ENCODE measurements around the gene KLF15.
A peak's percentile ranks its signal among the peaks of the same experiment; 100 is the strongest.

KLF15 gene

DNA sequence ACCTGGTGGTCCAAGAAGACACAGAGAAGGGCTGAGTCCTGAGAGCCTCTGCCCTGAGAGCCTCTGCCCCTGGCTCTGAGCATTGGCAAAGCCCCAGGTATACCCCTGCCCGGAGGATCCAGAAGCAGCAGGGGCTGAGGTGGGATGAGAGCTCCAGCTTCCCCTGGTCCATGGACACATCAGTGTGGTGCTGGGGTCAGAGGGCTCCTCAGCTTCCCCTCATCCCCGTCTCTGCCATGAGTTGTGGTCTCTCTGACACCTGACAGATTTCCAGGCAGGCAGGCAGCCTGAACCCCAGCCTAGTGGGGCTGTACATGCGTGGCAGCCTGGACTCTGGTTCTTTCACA is 3.5 kb upstream of the KLF15 start:
- no peak for DNase-seq (ENCODE audit: low read depth, low spot score)

DNA sequence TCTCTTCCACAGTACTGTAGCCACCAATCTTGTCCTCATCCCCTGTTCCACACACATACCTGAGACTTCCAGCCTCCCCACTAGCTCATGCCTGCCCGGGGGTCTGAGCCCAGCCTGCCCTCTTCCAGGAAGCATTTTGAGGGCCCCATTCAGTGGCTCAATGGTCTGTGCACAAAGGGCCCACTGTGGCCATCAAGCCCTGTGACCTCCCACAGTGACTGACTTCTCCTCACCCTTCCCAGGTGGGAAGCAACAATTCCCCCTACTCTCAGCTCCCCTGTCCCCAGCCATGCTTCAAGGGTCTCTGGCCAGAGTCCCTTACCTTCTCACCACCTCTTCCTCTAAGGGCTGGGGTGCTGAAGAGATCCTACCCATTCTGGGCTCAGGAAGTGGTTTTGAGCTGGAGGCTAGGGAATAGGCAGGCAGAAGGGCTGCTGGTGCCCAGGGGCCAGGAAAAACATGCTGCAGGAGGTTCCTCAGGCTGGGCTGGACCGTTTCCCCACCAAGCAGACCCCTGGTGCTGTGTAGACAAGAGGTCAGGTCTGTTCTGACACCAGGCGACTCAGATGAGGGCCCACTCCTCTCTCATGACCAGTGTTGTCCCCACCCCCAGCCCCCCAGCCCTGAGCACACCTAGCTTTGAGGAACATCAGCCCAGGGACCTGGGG is 3.0 kb upstream of the KLF15 start:
- no peak for DNase-seq (ENCODE audit: low read depth, low spot score)

DNA sequence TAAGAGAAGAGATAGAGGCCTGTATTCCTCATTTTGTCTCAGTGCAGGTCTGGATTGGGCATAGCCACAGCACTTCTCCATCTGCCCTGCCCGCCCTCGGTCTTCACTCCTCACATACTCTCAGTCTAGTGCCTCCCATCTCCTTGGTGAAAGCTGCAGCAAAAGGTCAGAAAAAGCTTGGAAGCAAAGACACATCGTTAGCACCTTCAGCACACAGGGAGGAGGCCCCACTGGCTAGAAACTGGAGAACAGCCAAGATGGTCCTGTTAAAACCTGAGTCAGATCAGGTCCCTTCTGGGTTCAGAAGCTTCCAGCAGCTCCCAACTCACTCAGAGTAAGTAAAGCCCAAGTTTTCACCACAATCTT is 1.6 kb upstream of the KLF15 start:
- no peak for DNase-seq (ENCODE audit: low read depth, low spot score)

DNA sequence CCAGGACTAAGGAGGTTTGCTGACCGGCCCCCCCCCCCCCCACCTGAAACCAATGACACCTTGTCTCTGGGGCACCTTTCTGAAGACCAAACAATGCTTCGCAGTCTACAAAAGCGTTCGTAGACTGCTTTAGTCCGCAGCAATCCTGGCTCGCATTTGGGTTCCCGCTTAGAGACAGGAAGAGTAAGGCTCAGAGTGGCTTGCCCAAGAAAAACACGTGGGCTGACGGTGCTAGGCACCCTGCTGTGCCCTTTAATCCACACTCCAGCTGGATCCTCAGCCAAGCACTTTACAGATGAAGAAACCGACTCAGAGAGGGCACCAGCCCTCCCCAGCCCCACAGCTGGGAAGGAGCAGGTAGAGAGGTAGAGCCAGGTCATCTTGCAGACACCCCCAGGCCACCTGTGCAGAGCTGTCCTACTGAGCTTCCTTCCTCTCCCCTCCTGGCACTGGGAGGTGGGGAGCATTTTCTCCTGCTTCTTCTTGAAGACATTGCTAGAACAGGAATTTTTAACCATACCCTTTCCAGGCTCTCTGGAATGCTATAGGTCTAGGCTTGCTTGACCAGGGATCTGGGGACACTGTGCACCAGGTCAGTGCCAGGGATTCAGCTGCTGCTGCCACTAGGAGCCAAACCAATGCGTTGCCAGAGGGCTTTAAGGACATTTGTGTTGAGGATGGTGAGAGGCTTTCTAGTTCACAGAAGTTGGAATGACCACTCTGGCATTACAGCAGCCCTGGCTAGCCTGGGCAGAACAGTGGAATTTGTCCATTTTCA is 1.0 kb upstream of the KLF15 start:
- DNase-seq (ENCODE audit: low read depth, low spot score): peak; percentile 18

DNA sequence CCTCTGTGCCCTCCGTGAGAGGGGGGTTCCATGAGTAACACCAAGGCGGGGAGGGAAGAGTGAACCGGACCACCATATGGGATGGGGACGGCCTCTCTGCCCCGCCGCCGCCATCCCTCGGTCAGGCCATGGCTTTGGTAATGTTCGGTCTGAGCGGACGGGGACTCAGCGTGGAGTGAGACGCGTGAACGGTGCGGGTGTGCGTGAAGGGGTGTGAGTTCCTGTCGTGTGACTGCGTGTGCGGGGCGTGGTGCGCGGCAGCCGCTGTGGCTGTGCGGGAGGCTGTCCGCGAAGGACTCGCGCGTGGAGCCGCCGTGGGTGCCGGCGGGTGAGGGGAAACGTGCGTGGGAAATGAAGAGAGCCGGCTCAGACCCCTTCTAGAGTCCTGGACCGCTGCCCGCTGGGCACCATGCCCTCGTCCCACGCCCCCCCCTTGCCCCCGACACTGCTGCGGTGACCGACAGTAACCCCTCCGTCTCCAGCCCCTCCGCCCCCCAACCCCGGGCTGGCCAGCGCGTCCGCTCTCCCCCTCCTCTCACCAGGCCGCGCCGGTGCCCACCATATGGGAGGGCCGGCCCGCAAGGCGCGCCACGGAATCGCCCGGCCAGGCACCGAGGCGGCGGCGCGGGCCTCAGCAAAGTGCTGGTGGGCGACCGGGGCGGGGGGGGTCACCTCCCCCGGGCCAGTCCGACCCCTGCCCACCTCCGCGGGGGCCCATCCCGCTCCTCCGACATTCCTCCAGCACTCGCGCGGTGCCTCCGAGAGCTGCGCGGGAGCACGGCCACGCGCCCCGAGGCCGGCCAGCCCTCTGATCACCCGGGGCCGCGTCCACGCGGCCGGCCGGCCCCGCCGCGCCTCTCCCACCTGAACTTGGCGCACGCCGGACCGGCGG is 589 bp downstream of the KLF15 start:
- no peak for DNase-seq (ENCODE audit: low read depth, low spot score)

DNA sequence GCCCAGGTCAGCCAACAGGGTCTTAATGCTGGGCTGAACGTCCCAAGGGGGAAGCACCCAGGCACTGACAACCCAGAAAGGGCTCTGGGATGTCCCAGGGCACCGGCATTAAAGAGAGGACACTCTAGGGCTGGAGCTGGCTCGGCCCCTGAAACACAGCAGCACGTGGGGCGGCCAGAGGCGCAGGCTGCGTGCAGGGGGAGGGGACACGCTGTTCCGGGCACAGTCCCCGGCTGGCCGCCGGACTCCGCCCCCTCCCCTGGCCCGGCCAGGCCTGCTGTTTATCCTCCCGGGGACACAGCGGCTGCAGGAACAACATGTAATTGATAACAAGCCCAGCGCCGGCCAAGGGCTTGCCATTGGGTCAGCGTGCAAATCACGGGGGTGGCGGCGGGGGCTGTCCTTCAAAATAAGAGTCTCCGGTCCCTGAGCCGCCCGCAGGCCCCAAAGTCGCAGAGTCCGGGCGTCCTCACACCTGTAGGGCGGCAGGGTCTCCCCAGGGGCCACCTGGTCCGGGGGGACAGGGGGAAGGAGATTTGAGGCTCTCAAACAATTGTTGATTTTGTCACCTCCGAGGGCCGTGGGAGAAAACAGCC is 1.3 kb downstream of the KLF15 start:
- no peak for DNase-seq (ENCODE audit: low read depth, low spot score)

DNA sequence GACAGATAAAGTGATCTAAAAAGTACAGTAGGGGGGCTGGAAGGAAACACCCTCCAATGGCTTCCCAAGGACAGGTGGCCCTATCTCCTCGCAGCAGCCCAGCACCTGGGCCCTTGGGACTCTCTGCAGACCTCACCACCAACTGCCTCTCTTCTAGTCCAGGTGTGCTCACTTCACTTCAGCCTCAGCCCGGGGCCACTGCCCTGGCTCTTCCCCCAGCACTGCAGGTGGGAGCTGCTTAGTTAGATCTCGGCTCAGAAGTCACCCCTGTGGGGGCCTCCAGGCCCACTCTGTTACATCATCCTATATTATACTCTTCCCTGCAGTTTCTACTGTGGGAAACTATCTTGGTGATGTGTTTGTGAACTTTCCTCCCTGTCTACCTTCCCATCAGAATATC is 2.0 kb downstream of the KLF15 start:
- no peak for DNase-seq (ENCODE audit: low read depth, low spot score)

DNA sequence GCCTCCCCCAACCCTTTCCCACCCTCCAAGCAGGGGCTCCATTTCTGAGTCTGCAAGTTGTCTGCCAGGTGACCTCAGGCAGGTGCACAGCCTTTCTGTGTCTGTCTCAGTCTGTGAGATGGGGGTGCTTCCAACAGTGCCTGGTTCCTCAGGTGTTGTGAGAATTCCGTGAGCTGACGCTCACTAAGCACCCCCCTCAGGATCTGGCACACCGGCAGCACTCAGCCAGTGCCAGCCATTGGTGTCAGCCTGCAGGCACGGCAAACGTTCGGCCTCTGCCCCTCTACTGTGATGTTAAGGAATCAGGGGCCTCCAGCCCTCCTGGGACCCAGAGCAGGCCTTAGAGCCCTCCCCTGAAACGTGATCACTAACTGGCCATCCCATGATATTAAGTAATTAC is 2.4 kb downstream of the KLF15 start:
- no peak for DNase-seq (ENCODE audit: low read depth, low spot score)

DNA sequence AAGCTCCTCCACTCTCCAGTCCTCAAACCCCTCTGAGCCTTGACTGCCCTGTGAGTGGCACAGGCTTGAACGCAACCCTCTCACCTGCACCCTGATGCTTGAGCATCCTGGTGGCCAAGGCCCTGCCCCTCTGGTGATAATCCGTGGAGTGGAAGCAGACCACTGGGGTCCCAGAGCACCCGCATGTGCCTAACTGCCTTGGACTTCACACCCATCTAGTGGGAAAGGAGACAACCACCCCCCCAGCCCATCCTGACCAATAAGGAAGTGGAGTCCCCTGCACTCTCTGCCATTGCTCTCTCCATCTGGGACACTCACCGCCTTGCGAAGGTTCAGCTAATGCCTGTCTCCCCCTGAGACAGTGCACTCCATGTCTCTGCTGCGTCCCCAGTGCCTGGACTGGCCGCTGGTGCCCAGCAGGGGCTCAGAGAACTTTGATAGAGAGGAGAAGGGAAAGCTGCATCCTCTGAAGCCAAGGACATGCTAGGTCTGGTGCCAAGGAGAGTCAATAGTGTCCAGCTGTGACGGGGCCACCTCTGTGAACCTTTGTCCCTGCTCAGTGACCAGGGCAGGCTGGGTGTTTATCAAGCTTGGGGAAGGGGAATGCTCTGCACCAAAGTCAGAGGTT is 3.4 kb downstream of the KLF15 start:
- DNase-seq (ENCODE audit: low read depth, low spot score): no peak

DNA sequence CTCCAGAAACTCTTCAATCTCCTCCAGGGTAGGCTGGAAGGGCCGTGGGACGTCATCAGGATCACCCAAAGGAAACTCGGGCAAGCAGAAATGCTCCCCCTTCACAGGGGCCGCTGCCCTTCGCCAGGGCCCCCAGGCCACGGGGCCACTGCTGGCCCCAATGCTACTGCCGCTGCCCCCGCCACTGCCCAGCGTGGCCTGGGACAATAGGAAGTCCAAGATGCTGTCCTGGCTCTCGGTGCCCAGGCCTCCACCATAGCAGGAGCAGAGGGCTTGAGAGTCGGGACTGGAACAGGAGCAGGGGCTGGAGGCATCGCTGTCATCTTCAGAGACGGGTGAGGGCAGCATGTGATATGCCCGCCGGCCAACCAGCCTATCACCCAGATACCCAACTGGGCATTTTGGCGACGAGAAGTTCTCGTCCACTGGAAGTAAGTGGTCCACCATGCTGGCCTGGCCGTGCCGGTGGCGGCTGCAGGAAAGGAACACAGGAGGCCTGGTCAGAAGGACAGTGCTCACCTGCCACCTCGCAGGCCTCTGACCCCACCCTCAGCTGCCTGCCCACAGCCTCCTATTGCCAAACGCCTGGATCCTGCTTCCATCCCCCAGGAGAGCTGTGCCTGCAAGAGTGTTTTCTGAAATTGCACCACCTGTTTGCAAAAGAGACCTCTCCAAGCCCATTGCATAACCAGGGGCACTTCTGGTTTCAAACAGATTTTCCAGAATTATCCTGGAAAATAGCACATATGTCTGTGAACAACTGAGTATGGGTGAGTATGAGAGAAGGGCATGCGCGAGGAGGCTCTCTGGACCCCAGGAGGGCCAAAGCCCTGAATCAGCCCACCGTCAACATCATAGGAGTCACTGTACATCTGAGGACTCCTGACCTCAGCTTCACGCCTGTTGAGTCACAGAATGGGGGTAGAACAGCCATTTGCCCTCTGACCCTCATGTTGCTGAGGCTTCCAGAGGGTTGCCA is 4.4 kb downstream of the KLF15 start:
- DNase-seq (ENCODE audit: low read depth, low spot score): no peak

DNA sequence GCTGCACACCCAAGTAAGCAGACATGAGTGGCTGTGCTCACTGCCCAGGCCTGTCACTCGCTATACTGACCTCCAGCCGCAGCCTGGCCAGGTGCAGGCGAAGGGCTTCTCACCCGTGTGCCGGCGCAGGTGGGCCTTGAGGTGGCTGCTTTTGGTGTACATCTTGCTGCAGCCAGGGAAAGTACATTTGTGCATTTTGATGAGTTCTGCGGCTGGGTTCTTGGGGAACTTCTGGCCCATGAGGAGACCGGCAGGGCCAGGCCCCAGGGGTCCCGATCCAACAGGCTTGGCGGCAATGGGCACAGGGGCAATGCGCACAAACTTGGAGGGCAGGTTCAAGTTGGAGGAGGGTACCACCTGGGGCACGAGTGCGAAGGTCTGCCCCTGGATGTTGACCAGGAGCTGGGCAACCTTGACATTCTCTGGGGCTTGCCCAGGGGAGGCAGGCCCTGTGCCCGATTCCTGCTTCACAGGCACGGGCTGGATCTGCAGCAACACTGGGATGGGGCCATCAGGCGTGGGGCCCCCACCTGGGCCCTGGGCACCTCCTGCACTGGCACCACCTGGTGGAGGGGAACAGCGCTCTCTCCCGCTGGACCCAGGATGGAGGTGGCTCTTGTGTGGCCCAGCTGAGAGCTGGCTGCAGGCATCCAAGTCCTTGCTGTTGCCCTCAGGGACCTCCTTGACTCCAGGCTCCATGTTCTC is 5.3 kb downstream of the KLF15 start:
- no peak for DNase-seq (ENCODE audit: low read depth, low spot score)

DNA sequence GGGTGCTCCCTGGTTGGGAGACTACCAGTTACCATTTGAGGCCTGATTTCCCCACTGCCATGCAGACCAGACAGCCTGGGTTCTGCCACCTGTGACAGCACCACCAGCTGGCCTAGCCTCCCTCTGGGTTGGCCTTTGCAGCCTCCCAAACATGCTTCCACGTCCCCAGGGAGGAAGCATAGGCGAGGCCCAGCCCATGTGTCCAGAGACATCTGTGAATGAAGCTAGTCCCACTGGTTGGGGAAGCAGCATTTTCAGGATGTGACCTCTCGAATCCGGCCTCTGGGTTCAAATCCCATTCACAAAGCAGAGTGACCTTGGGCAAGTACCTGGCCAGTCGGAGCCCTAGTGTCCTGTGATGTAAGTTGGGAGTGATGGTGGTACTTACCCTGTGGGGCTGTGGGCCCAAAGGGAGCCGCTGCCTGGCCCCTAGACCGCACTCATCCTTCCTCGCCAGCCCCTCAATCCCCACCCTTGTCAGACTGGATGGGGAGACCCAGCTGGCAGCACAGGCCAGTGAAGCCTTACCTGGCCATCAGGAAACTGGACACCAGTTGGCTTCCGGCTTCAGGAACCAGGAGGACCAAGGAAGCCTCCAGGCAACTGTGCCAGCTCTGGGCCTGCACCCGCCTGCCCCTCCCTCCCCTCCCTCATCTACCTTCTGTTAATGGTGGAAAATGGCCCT is 6.0 kb downstream of the KLF15 start:
- no peak for DNase-seq (ENCODE audit: low read depth, low spot score)

DNA sequence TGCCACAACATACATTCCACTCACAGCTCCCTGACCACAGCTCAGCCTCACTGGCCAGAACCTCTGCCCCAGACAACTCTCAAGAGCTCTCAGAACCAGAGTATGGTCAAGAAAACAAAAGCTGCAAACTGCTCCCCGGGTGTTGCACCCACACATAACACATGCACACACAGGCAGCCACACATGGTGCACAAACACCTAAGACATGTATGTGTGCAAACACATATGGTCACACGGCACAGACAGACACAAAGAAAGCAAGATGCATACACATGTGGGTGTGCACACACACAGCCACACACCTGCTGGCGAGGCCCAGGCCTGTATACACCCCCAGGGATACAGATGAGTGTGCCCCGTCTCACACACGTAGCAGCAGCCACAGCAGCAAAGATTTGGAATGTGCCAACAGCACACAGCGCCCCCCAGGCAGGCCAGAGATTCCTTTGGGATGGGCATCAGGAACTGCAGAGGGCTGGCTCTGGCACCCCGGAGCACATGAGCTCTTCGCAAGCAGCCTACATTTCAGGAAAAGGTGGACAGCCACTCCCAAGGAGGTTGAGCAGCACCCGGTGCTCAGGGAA is 6.6 kb downstream of the KLF15 start:
- DNase-seq (ENCODE audit: low read depth, low spot score): no peak

DNA sequence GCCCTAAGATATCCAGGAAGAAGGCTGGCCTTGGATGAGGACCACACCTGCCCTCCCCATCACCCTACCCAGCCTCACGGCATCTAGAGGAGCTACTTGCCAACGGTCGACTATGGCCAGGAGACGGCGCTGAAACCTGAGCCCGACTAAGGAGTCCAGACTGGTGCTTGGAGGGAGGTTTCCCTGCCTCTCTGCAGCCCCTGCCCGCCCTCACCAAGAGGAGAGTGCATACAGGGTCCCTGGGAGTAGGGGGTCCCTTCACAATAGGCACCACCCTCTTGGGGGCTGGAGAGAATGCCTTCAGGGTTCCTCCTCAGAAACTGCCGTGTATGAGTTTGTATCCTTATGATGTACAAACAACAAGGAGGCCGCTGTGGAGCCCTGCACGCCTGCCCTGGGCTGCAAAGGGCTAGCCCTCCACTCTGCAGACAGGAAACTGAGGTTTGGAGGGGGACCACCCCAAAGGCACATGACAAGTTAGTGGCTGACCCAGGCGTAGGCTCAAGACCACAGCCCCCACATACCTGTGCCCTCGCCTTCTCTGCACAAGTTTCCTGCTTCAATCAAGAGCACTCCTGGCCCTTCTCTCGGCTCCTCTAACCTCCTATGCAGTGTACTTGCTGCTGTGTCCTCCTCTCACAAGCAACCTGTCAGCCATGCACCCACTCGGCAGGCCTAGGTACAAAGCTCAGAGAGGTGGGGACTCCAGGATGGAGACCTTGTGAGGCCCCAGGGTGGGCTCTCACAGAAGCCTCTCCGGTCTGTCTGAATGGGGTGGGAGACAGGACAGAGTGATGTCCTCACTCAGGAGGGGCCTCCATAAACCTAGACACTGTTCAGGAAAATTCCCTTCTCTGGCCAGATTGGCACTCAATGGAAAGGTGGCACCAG is 7.4 kb downstream of the KLF15 start:
- DNase-seq (ENCODE audit: low read depth, low spot score): no peak

DNA sequence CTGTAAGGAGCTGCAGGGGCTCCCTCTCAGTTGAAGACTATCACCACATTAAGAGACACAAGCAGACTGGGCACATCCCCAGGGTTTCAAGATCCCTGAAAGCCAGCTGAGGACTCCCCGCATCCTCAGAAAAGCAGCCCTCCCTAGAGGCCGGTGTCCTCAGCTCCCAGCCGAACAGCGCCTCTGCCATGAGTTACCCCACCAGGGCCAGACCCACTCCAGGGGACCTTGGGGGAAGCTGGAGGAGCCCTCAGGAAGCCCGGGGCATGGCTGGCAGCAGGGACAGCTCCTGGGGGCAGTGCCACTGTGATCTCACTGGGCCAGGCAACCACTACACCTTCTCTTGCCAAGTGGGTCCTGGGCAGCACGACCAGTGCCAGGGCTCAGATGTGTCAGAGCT is 8.1 kb downstream of the KLF15 start:
- DNase-seq (ENCODE audit: low read depth, low spot score): no peak

DNA sequence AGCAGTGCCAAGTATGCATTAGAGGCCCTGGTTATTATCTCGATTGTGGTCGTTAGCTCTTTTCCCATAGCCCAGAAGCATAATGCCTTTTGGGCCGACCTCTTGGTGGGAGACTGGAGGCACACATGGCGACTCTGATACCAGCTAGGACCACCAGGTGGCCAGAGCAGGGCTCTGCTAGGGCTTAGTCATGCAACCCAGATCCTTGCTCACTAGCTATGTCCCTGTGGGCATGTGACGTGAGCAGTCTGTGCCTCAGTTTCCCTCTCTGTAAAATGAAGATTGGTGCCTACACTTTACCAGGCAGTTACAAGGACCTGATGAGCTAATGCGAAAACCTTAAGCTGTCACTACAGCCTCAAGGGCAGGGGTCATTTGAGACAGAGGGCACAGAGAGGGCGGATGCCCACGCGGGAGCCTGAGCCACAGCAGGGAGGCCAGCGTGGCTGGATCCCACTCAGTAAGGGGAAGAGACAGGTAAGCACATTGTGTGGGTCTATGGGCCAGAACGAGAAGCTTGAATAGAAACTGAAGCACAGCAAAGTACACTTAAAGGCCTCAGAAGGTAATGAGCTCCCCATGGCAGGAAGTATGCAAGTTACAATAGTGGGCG is 8.8 kb downstream of the KLF15 start:
- no peak for DNase-seq (ENCODE audit: low read depth, low spot score)

DNA sequence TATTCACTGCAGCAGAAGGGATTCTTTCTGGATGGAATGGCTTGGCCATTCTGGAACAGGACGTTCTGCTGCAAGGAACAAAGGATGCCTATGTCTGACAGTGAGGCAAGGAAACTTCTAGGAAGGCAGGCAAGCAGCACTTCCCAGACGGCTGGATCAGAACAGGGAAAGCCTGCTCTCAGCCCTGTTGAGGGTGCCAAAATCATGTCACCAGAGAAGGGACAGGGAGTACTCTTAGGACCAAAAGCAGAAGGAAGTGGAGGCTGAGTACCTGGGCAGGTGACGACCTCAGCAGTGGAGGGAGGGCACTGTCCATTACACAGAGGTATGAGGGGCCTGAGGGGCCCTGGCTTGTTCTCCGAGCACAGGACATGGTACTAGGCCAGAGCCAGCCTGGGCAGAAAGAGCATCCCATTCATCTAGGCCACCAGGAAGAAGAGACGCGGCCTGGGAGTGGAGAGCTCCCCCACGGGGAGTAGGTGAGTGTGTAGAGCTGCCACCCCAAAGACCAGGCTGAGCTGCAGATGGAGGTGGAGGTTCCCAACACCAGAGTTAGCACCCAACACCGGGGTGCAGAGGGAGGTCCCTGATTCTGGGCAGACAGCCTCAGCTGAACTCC is 9.6 kb downstream of the KLF15 start:
- DNase-seq (ENCODE audit: low read depth, low spot score): no peak
